PC-9 (cell line): Measurements from ENCODE around the gene MRPS33.
"Not testable (repeated sequence)": the region's sequence is repeated elsewhere in the genome, so short reads cannot be mapped to it uniquely, and the experiment has no call there.

ENCODE experiments used
- CTCF ChIP-seq: fragments of 200-600 bp; sonication (generic); conservative IDR thresholded peaks from 2 replicates; pipeline ENCODE4 v1.6.1; 2017; ENCODE audit warnings: mixed run types, antibody characterized with exemption, mild to moderate bottlenecking, moderate library complexity
- EZH2 ChIP-seq: fragments of 200-600 bp; sonication (generic); IDR thresholded peaks from 2 replicates; pipeline ENCODE4 v1.8.0; 2017; ENCODE audit warnings: antibody characterized with exemption, low read depth

GRCh38 chr7:141032539-141033323 is 18.0 kb upstream of the MRPS33 start:
- not testable (repeated sequence) for TF ChIP-seq CTCF, EZH2
